Stimulated activated CD8-positive, alpha-beta memory T cell treated with anti-CD3 and anti-CD28 coated beads, Interleukin-4, amount 100 ng/mL, for 1 hour (primary cell): ENCODE data around the gene SLC20A1.
A peak's percentile ranks its signal among the peaks of the same experiment; 100 is the strongest.
"Not testable (repeated sequence)": the region's sequence is repeated elsewhere in the genome, so short reads cannot be mapped to it uniquely, and the experiment has no call there.

Experiments used
- DNase-seq, 2 donors: peaks; one replicate each; pipeline ENCODE4 v3.0.0-alpha.2; 2020; ENCODE audit warnings: low read depth in 2 of 2, low spot score in 1 of 2

SLC20A1 gene

DNA sequence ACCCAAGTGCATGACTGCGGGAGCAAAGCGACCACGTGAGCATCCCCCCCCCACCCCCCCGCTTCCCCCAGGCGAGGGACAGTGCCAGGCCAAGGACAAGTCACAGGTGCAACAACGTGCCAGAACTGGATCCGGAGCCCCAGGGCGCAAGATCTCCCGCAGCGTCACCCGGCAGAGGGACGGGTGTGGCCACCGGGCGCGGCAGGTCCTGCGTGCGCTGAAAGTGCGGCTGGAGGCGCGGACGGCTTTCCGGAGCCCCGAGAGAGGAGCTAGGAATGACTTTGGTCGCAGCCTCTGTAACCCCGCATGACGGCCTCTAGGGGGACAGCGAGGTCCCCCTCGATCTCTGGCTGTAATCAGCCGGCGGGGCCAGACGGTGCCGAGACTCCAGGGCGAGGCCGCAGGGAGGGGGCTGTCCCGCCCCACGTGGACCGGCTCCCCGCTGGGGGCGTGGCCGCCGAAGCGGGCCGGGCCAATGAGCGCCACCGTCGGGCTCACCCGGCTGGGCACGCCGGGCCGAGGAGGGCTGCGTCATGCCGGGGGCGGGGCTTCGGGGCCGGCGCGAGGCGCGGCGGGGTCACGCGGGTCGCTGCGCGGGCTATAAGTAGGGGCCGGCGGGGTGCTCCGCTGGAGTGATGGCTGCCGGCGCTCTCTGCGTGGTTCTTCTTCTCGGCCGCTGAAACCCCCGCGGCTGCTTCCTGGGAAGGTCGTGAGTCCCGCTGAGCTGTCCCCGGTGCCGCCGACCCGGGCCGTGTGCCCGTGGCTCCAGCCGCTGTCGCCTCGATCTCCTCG, at the start of gene SLC20A1:
SLC20A1 (plus strand) TSS at position 630 of the 792 bp plus-strand sequence. CDS start 890 bp downstream, outside the sequence.
- DNase-seq: peak; percentile 96 to 97

GRCh38 chr2:112597537-112598322, 48.0 kb upstream of the SLC20A1 start:
- DNase-seq: no peak

DNA sequence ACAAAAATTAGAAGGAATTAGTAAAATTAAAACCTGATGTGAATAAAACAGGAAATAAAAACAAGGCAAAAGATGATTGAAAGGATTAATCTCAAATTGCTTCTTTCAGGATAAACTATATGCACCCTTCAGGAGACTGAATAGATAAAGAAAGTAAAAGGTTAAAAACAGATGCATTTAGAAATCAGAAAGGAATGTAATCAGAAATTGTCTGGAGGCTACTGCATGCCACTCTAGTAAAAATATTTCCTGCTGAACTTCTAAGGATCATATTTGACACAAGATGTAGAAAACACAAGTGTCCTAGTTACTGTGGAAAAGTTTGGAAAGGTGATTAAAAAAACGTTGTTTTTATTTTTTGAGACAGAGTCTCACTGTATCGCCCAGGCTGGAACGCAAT, 45.1 kb upstream of the SLC20A1 start:
- DNase-seq: no peak

GRCh38 chr2:112601754-112602153, 44.0 kb upstream of the SLC20A1 start:
- no peak for DNase-seq

DNA sequence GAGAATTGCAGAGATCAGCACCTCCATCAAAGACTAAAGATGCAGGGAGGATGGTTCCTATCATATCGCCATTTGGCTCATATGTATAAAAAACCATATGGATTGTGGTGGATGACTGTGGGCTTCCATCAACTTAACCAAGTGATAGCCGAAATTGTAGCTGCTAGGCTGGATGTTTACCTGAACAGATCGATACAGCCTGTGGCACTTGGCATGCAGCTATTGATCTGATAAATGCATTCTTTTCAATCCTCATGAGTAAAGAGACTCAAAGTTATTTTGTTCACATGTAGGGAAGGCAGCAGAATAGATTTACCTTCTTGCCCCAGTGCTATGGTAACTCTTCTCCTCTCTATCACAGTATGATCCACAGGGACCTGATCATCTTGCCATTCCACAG, 42.8 kb upstream of the SLC20A1 start:
- no peak for DNase-seq

- no peak for DNase-seq
Measured at GRCh38 chr2:112603731-112604130, 42.0 kb upstream of the SLC20A1 start.

DNA sequence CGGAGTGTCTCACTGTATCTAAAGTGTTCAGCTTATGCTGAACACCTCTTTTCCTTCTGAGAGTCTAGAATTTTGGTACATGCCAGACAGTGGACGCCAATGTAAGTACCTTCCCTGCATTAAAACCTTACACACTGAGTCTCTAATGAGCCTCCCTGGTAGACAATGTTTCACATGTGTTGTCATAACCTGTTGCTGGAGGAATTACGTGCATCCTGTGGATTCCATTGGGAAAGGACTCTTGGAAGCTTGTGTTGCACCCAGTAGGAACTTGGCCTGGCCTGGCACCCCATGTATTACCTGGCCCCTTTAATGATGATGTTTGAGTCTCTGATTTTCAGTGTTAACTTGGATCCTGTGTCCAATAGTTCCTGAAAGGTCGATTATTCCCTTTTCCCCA, 40.8 kb upstream of the SLC20A1 start:
- no peak for DNase-seq

GRCh38 chr2:112605926-112606325, 39.8 kb upstream of the SLC20A1 start:
- no peak for DNase-seq

GRCh38 chr2:112606547-112606946, 39.2 kb upstream of the SLC20A1 start:
- DNase-seq: no peak

GRCh38 chr2:112607680-112608438, 37.9 kb upstream of the SLC20A1 start:
- no peak for DNase-seq

DNA sequence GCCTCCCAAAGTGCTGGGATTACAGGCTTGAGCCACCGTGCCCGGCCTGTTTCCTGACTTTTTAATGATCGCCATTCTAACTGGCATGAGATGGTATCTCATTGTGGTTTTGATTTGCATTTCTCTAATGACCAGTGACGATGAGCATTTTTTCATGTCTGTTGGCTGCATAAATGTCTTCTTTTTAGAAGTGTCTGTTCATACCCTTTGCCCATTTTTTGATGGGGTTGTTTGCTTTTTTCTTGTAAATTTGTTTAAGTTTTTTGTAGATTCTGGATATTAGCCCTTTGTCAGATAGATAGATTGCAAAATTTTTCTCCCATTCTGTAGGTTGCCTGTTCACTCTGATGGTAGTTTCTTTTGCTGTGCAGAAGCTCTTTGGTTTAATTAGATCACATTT, 36.4 kb upstream of the SLC20A1 start:
- not testable (repeated sequence) for DNase-seq

DNA sequence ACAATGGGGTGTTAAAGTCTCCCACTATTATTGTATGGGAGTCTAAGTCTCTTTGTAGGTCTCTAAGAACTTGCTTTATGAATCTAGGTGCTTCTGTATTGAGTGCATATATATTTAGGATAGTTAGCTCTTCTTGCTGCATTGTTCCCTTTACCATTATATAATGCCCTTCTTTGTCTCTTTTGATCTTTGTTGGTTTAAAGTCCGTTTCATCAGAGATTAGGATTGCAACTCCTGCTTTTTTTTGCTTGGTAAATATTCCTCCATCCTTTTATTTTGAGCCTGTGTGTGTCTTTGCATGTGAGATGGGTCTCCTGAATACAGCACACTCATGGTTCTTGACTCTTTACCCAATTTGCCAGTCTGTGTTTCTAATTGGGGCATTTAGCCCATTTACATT, 33.5 kb upstream of the SLC20A1 start:
- not testable (repeated sequence) for DNase-seq

- no peak for DNase-seq
Measured at GRCh38 chr2:112614201-112614840, 31.4 kb upstream of the SLC20A1 start.

GRCh38 chr2:112615051-112615450, 30.7 kb upstream of the SLC20A1 start:
- DNase-seq: no peak

GRCh38 chr2:112615798-112616197, 29.9 kb upstream of the SLC20A1 start:
- not testable (repeated sequence) for DNase-seq

DNA sequence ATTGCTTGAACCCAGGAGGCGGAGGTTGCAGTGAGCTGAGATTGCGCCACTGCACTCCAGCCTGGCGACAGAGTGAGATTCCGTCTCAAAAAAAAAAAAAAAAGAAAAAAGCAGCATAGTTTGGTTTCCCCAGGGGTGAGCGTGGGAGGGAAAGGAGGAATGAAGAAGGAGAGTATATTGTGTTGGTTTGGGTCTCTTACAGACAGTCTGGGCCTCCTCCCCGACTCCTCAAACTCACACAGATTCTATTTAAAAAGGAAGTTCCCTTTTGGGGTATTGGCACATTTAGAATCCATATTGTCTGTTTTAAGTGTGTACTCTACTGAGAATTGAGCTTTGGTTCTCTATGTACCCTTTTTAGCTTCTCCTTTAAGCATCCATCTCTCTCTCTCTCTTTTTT, 27.4 kb upstream of the SLC20A1 start:
- no peak for DNase-seq

DNA sequence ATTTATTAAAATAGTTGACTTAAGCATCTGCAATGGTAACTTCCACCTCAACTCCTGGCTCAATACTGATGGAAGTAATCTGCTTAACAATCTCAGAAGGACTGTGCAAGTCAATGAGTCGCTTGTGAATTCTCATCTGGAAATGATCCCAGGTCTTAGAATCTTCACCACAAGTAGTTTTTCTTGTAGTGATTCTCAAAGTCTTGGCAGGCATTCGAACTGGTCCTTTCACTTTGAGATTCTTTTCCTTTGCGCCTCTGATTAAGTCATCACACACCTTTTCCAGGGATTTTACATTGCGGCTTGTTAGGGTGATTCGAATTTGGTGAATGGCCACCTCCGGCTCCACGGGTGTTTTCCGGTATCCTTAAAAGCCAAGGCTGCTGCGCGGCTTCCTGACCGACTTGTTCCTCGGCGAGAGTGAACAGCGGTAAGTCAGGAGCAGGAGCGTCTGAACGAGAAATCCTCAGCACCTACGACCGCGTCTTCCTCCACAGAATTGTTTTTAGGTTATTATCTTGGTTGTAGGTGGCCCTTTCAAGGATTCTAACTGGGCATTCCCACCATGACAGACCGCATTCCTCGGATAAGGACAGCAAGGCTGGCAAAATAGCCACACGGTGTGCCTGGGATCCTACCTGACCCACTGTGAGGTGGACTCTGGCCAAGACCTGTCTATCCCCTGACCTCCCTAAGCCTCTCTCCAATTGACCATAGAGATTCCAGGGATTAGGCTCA, 23.8 kb upstream of the SLC20A1 start:
- no peak for DNase-seq

DNA sequence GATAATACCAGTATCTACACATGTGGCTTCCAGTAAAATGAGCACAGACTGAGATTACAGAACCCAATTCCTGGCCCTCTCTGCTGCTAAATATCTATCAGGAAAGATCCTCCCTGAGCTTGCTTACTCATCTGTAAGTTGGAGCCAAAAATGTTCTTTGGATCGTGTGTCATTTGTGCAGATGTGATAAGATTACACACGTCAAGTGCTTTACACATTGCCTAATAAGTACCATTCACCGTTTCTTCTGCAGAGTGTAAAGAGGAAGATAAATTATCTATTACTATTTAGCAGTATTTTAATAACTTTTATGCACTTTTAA, 23.2 kb upstream of the SLC20A1 start:
- no peak for DNase-seq

DNA sequence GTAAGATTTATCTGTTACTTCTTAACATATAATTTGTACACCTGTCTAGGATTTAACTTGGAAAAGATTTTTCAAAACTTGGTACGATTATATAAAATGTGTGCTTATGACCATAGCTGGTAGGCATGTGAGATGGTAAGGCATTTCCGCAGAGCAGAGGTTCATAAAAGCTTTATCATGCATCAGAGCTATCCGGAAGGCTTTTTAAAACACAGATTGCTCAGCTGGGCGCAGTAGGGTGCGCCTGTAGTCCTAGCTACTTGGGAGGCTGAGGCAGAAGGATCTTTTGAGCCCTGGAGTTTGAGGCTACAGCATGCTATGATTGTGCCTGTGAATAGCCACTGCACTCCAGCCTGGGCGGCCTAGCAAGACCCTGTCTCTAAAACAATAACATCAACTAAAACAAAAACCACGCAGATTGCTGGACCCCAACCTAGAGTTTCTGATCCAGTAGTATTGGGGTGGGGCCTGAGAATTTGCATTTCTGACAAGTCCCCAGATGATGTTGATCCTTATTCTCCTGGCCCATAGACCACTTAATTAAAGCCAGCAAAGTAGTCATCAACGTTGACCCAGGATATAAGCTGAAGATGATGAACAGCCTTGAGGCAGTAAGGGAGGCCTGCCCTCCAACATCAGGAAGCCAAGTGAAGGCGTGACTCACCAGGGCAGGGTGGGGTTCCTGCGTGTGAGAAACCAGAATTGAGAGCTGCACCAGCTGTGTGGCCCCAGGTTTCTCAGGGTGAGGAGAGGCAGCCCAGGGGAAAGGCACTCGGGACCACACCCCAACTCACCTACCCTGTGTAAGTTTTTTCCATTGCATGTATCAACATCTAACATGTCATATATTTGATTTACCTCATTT, 21.6 kb upstream of the SLC20A1 start:
- peak; percentile 37 to 53 for DNase-seq
